Fibroblast of lung (primary cell): ENCODE measurements around the gene AFAP1L2. TPM values are rescaled to one million over a fixed set of nuclear protein-coding genes. Genes with fewer than 3 reads are reported as not detected.

Experiments used
- DNase-seq, 2 donors: peaks; one replicate each; pipeline versions ENCODE4 v3.0.0 to v3.0.0-alpha.2; 2010; ENCODE audit warnings: low read depth in 2 of 2
- H2AFZ ChIP-seq: 2 replicates; pipeline ENCODE4 v1.5.1; 2012; ENCODE audit warnings: low read length, control low read depth, inconsistent platforms
- H3K27ac ChIP-seq: 2 replicates; pipeline ENCODE4 v1.5.1; 2011; ENCODE audit warnings: low read length, control low read depth; ENCODE audit not compliant: insufficient read depth
- H3K27me3 ChIP-seq: 2 replicates; pipeline ENCODE4 v1.5.1; 2011; ENCODE audit warnings: mild to moderate bottlenecking, low read length; ENCODE audit not compliant: control insufficient read depth, insufficient read depth
- H3K36me3 ChIP-seq: 2 replicates; pipeline ENCODE4 v1.5.1; 2011; ENCODE audit warnings: low read length; ENCODE audit not compliant: control insufficient read depth, insufficient read depth
- H3K4me1 ChIP-seq: 2 replicates; pipeline ENCODE4 v1.5.1; 2011; ENCODE audit warnings: low read length; ENCODE audit not compliant: control insufficient read depth, insufficient read depth; ENCODE audit errors: extremely low read depth
- H3K4me2 ChIP-seq: 2 replicates; pipeline ENCODE4 v1.5.1; 2011; ENCODE audit warnings: low read length, control low read depth; ENCODE audit not compliant: insufficient read depth; ENCODE audit errors: extremely low read depth
- H3K4me3 ChIP-seq, 4 experiments: fragments of 200-600 bp in 1 of 4; sonication (generic) in 1 of 4; replicated peaks in 1 of 4; 2 replicates each; pipeline ENCODE4 v1.5.1; 2011 to 2016; ENCODE audit warnings: low read length in 4 of 4, low read depth in 3 of 4, mild to moderate bottlenecking in 3 of 4, control low read depth in 2 of 4, inconsistent platforms in 1 of 4, mixed read lengths in 1 of 4; ENCODE audit not compliant: insufficient read depth in 1 of 4; ENCODE audit errors: control extremely low read depth in 1 of 4
- H3K79me2 ChIP-seq: 2 replicates; pipeline ENCODE4 v1.5.1; 2012; ENCODE audit warnings: mild to moderate bottlenecking, low read length, inconsistent platforms; ENCODE audit not compliant: control insufficient read depth, insufficient read depth
- H3K9ac ChIP-seq: 2 replicates; pipeline ENCODE4 v1.5.1; 2011; ENCODE audit warnings: mild to moderate bottlenecking, low read length, control low read depth; ENCODE audit not compliant: insufficient read depth
- H3K9me3 ChIP-seq: 2 replicates; pipeline ENCODE4 v1.5.1; 2012; ENCODE audit warnings: low read depth, low read length; ENCODE audit not compliant: control insufficient read depth, insufficient read depth
- H4K20me1 ChIP-seq: 2 replicates; pipeline ENCODE4 v1.5.1; 2011; ENCODE audit warnings: low read length; ENCODE audit not compliant: control insufficient read depth, insufficient read depth; ENCODE audit errors: extremely low read depth
- EZH2 ChIP-seq: IDR thresholded peaks from 2 replicates; pipeline ENCODE4 v1.5.1; 2012; ENCODE audit warnings: low read length, control low read depth, mild to moderate bottlenecking; ENCODE audit errors: missing control alignments
- polyA plus RNA-seq, 2 donors: library from polyadenylated mRNA; depleted of rRNA in 1 of 2; stranded (reverse) in 1 of 2; unstranded in 1 of 2; fragments of >200 nt; gene quantifications; 2 replicates each; pipeline ENCODE4 v1.2.1, GENCODE V29; 2011 to 2012; ENCODE audit warnings: missing spikeins in 1 of 2
- total RNA-seq: library from RNA; depleted of rRNA; stranded (reverse); fragments of >200 nt; gene quantifications from 2 replicates; pipeline ENCODE4 v1.2.1, GENCODE V29; 2014
- TF ChIP-seq, protein P1 (sequence below), 2 donors: IDR thresholded peaks in 1 of 2; conservative IDR thresholded peaks in 1 of 2; 1 replicate in 1 of 2; 2 replicates in 1 of 2; pipeline ENCODE4 v1.5.1; 2011 to 2012; ENCODE audit warnings: low read length in 2 of 2, control low read depth in 1 of 2, inconsistent platforms in 1 of 2, low read depth in 1 of 2, mild to moderate bottlenecking in 1 of 2

The AFAP1L2 gene
- total and polyA plus RNA-seq, 2 donors (not counting 1 experiment from before 2014, with no cell fraction given) = 0.17 to 9.6 TPM

DNA sequence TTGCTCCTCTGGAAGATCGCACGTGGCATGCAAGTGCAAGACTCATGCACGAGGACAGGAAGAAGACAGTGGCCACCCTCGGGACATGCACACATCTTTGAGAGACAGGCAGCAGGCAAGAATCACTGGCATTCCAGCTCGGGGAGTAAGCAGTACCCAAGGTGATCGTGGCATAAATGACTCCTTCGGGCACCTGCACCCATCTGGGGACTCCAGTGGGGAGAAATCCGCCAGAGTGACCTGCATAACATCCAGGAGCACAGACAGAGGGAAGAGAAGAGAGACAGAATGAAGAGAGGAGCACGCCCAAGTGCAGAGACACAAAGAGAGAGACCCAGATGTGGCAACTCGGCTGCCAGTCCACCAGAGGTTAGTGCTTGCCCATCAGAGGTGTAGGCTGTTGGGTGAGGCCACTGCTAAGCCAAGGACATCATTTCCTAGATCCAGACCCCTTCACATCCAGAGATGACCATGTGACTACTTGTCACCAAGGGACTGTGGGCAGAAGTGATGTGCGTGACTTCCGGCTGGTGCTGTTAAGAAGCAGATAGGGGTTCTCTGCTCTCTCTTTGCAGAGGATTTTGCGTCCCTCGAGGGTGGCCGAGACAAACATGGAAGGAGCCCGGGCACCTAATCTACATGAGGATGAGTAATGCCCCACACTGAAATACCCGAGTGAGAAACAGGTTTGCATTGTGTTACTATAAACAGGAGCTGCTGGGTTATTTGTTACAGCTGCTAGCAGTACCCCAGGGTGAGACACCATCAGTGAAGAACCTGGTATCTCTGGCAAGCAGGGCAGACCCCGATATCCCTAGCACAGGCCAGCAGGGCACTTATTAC, 84.7 kb downstream of the AFAP1L2 start:
- peaks cover 2% of the 10 kb centered on the region for H3K4me1 ChIP-seq
- no peak for DNase-seq
- no peak overlapping the region for H3K9ac ChIP-seq
- no peak overlapping the region for H2AFZ ChIP-seq
- no peaks in the 10 kb centered on the region for H3K36me3 ChIP-seq
- H3K9me3 ChIP-seq = no peaks in the 10 kb centered on the region
- no peaks in the 10 kb centered on the region for H4K20me1 ChIP-seq
- H3K4me2 ChIP-seq = no peak overlapping the region
- H3K79me2 ChIP-seq = no peaks in the 10 kb centered on the region
- no peak overlapping the region for H3K27ac ChIP-seq
- H3K4me3 ChIP-seq = no peak overlapping the region
- H3K27me3 ChIP-seq = no peaks in the 10 kb centered on the region
- TF ChIP-seq, protein P1, sequence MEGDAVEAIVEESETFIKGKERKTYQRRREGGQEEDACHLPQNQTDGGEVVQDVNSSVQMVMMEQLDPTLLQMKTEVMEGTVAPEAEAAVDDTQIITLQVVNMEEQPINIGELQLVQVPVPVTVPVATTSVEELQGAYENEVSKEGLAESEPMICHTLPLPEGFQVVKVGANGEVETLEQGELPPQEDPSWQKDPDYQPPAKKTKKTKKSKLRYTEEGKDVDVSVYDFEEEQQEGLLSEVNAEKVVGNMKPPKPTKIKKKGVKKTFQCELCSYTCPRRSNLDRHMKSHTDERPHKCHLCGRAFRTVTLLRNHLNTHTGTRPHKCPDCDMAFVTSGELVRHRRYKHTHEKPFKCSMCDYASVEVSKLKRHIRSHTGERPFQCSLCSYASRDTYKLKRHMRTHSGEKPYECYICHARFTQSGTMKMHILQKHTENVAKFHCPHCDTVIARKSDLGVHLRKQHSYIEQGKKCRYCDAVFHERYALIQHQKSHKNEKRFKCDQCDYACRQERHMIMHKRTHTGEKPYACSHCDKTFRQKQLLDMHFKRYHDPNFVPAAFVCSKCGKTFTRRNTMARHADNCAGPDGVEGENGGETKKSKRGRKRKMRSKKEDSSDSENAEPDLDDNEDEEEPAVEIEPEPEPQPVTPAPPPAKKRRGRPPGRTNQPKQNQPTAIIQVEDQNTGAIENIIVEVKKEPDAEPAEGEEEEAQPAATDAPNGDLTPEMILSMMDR (conservative IDR thresholded peaks at IDR 0.05 in 1 of 2, IDR thresholded peaks at IDR 0.05 in 1 of 2; ENCODE audit: low read depth in 1 of 2, low read length in 2 of 2) = no peak
- no peak for TF ChIP-seq EZH2

DNA sequence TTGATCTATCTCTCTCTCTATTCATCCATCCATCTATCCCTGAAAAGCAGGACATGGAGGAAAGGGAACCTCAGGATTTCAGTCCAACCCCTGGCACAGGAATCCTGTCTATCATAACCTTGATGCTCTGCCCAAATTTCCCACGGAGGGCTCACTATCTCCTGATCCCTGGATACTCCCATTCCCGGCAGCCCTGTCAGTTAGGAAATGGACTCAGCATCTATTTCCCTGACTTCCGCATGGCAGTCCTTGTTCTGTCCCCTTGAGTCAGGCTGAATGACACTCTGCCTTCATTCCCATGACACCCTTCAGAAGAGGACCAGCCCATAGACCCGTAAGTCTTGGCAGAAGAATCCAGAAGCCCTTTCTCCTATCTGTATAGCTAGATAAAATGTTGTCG, 87.6 kb downstream of the AFAP1L2 start:
- Histone ChIP-seq H3K27ac (no peak overlapping the region), H3K4me3 (no peak overlapping the region), H2AFZ (no peak overlapping the region), H3K9me3 (no peaks in the 10 kb centered on the region), H3K36me3 (no peaks in the 10 kb centered on the region), H3K4me1 (no peaks in the 10 kb centered on the region), H3K9ac (no peak overlapping the region), H3K4me2 (no peak overlapping the region), H4K20me1 (no peaks in the 10 kb centered on the region), H3K27me3 (no peaks in the 10 kb centered on the region), H3K79me2 (no peaks in the 10 kb centered on the region)
- no peak for DNase-seq
- TF ChIP-seq, protein P1 (conservative IDR thresholded peaks at IDR 0.05 in 1 of 2, IDR thresholded peaks at IDR 0.05 in 1 of 2; ENCODE audit: low read depth in 1 of 2, low read length in 2 of 2) = no peak
- no peak for TF ChIP-seq EZH2

DNA sequence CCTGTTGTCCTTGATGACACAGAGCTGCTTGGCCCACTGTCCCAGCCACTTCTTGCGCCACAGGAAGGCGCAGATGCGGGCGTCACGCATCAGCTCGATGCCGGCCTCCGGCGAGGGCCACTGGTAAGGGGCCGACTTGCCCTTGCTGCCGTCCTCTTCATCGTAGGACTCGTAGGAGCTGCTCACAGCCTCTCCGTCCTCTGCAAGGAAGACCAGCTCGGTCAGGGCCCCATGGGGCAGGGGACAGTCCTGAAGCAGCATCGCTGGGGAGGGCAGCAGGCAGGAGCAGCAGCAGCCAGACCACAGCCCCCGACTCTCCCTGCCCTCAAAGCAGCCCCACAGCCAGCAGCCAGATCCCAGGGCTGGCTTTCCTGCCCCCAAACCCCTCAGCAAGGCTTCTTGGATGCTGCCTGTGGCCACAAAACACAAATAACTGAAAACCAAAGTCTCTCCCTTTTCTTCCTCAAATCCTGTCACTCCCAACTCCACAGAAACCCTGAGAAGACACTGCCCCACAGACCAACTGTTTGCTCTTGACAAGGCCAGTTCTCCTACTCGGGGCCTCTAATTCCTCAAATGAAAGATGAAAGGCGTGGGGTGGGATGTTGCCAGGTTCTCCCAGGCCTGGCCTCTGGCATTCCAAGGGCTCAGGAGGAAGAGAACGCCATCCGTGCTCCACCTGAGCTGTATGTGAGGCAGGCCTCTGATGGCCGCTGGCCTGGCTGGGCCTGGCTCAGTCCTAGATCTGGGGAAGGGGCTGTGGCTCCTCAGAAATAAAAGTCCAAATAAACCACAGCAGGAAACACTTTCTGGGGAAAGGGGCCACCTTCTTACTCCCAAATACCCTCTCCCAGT, 88.5 kb downstream of the AFAP1L2 start:
- no peak overlapping the region for H3K27ac ChIP-seq
- H3K79me2 ChIP-seq = no peaks in the 10 kb centered on the region
- no peak overlapping the region for H3K4me2 ChIP-seq
- no peak overlapping the region for H3K9ac ChIP-seq
- no peak for DNase-seq
- H3K27me3 ChIP-seq = peaks cover 2% of the 10 kb centered on the region
- no peak overlapping the region for H3K4me3 ChIP-seq
- H2AFZ ChIP-seq = no peak overlapping the region
- H3K9me3 ChIP-seq = no peaks in the 10 kb centered on the region
- H4K20me1 ChIP-seq = no peaks in the 10 kb centered on the region
- TF ChIP-seq EZH2 = no peak
- TF ChIP-seq, protein P1 (conservative IDR thresholded peaks at IDR 0.05 in 1 of 2, IDR thresholded peaks at IDR 0.05 in 1 of 2; ENCODE audit: low read depth in 1 of 2, low read length in 2 of 2) = no peak
- H3K4me1 ChIP-seq = no peaks in the 10 kb centered on the region
- no peaks in the 10 kb centered on the region for H3K36me3 ChIP-seq
